NCI-H146 treated with DMSO at 0.1 percent for 48 hours (cell line): ENCODE data around the gene SRSF2.
"Not testable (repeated sequence)": the region's sequence is repeated elsewhere in the genome, so short reads cannot be mapped to it uniquely, and the experiment has no call there.

ENCODE experiments used
- DNase-seq: peaks from one replicate; lab custom pipeline; 2025; ENCODE audit not compliant: unreplicated experiment; lab: John Stamatoyannopoulos, UW

Gene SRSF2

DNA sequence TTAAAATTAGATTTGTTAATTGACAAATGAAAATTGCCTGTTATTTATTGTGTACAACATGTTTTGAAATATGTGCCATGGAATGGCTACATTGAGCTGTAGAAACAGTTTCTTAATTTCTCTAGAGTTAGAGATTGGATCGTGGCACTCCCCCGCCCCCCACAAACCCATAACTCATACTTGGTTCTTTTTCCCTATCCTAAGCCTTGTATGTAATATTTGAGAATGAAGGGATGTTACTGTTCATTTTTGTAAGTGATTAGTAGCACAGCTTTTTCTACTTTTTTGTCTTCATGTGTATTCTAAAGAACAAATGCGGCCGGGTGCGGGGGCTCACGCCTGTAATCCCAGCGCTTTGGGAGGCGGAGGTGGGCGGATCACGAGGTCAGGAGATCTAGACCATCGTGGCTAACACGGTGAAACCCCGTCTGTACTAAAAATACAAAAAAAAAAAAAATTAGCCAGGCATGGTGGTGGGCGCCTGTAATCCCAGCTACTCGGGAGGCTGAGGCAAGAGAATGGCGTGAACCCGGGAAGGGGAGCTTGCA lies 2.5 kb upstream of the SRSF2 start:
- DNase-seq, result not testable (repeated sequence)

DNA sequence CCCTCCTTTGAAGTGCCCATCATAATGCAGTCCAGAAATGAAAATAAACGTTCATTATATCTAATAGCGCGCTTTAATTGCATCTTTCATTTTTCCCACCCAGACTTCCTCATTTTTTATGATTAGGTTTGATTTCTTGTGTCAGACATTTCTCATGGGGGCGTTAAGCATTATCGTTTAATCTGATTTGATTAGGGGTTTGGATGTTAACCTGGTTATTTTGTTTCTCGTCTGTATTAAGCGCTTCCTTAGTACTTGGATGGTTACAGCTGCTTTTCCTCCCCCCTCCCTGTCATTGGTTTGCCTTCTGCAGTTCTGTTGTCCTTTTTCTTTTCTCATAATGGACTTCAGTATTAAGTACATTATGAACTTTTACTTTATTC lies 1.3 kb upstream of the SRSF2 start:
- DNase-seq, result peak; percentile 8

DNA sequence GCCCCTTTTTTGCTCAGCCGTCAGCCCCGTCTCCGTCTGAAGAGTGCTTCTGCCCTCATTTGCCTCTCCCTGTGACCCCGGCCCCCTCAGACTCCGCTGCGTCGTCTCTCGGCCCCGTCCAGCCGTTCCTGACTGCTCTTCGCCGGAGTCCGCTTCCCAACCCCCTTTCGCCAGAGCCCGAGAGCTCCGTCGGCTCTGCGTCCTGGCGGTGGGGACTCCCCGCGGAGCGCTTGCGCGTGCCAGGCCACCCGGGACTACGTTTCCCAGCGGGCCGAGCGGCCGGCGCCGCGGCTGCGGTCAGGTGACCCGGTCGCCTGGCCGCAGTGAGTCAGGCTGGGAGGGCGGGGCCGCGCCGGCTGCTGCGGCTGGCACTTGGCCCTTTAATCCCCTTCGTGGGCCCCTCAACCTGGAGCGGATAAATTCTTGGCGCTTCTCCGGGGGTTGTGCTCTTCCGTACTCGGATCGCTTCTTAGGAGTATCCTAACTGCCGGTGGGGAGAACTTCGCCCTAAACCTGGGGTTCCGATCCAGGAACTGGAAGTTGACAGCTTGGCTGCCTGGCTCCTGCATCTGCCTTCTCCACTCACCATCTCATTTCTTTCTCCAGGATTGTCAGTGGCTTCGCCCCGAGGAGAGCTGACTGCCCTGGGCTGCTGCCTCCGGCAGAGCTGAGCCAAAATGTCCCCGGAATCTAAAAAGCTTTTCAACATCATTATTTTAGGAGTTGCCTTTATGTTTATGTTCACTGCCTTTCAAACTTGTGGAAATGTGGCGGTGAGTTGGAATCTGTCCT lies 741 bp upstream of the SRSF2 start, which contains the start of gene MFSD11:
TSS of gene MFSD11 (plus strand) at position 444 of the 792 bp plus-strand sequence. CDS start at position 678, 234 bp downstream.
- peak; percentile 88 for DNase-seq

DNA sequence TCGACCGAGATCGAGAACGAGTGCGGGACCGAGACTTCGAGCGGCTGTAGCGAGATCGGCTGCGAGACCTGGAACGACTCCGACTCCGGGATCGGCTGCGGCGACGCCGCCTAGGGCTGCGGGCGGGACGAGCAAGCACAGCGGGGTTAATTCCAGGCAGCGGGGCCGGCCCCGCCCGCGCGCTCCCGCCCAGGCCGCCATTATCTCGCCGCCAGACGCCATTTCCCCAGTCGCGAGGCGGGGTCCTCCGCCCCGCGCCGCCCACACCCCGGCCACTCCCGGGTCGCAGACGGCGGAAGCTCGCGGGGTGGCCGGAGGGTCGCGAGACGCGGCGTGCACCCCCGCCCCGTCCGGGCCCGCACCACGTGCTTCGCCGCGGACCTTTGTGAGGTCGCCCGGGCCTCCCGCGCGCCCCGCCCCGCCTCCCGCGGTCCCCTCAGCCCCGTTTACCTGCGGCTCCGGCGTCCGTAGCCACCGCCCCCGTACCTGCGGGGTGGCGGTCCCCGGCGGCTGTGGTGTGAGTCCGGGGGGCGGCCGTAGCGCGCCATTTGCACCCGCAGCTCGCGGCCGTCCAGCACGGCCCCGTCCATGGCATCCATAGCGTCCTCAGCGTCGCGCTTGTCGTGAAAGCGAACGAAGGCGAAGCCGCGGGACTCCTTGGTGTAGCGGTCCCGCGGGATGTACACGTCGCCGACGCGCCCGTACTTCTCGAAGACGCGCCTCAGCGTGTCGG lies 616 bp downstream of the SRSF2 start:
- peak; percentile 47 for DNase-seq

DNA sequence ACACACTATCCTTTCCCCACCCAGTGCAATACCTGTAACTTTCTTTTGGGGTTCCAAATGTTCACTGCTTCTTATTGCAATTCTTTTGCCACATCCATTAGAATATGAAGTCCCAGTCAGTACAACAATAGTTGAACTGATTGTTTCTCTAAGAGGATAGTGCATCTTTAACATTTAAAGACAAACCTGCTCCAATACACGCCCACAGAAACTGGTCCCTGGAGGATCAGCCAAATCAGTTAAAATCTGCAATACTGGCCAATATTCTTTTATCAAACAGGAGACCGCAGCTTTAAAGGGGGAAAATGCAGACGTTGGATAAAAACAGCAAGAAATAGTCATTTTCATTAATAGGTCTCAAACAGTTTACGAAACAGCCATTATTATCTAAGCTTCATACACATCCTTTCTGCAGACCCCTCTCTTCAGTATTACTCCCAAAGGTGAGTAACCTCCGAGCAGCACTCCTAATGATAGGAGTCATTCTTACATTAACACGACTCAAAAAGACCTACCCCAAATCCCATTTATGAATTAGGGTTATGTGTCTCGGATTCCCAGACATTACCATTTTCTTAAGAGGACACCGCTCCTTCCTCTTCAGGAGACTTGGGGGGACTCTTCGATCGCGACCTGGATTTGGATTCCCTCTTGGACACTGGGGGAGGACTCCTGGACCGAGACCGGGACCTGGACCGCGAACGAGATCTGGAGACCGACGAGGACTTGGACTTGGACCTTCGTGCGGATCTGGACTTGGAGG lies 1.4 kb downstream of the SRSF2 start:
- DNase-seq, result peak; percentile 41

DNA sequence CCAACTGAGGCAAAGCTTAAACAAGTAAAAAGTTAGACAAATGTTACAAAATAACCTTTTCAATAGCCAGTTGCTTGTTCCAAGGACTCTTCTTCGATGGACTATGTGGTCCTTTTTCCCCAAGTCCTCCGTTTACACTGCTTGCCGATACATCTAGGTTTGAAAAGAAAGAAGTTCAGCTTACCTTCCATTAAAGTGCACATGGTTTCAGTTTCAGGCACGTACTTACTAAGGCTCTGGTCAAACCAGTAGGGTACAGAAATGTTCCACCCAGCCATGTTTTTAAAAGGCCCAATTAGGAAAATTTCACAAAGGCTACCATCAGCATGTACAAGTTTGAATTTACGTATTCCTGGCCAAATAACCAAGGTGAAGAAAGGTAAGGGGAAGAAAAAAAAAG lies 2.1 kb downstream of the SRSF2 start:
- no peak for DNase-seq

DNA sequence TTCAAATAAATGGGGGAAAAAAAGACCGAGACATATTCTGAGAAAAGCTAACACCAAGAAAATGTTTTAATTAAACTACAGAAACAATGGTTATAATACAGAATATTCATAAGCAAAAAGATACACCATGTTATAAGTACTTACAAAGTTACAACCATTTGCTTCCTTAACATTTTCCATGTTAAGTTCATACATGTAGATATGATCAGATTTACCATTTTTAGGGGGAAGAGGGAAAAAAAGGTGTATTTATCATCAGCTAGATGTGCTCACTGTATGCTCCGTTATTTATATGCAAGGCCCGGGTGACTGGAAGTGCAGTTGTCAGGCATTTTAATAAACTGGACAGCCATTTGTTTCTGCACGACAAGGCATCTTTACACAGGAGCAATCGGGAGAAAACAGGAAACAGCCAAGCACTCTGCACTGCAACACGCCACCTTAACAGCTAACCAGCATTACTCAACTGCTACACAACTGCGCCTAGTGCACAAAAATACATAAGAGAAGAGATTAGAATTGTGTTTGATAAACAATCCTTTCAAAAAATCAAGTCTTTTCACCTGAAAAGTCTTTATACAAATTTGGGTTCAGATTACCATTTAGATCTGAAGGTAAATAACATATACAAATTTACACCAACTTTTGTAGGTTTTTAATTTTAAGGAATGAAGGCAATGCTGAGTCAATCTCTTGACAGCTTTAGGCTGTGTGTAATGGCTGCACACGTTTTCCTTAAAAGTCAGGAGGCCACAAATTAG lies 2.9 kb downstream of the SRSF2 start:
- no peak for DNase-seq

DNA sequence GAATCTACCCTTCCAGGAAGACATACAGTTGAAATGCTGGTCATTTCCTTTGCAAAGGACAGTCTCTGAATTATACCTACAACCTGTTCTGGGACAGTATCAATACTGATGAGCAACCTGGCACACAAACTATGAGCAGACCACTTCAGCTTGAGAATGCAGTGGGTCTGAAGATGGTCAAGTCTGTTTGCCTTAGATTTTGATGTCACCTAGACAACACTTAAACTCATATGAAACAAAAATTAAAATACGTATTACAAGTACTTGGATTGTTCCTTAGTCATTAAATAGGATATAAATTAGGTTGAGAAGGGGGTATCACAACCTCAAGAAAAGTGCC lies 3.5 kb downstream of the SRSF2 start:
- no peak for DNase-seq

DNA sequence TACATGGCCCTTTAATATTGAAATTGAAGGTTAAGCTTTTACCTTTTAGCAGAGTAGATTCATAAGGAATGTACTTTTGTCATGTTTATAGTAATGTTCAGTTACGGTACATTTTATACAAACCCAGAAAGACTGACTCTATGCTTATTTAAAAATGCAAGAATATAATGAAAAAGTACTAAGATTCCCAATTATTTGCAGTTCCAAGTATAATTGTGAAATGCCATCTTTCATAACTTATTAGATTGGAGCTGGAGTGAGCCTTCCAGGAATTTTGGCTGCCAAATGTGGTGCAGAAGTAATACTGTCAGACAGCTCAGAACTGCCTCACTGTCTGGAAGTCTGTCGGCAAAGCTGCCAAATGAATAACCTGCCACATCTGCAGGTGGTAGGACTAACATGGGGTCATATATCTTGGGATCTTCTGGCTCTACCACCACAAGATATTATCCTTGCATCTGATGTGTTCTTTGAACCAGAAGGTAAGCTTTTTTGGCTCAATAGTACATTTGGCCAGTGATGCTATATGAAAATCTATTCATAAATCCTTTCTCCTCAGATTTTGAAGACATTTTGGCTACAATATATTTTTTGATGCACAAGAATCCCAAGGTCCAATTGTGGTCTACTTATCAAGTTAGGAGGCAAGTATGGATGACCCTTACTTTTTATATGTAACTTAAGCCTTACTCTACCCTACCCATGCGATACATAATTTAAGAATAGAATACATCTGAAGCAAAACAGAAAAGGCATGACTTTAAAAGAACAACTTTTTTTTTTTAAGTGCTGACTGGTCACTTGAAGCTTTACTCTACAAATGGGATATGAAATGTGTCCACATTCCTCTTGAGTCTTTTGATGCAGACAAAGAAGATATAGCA lies 4.2 kb downstream of the SRSF2 start:
- DNase-seq, result no peak

DNA sequence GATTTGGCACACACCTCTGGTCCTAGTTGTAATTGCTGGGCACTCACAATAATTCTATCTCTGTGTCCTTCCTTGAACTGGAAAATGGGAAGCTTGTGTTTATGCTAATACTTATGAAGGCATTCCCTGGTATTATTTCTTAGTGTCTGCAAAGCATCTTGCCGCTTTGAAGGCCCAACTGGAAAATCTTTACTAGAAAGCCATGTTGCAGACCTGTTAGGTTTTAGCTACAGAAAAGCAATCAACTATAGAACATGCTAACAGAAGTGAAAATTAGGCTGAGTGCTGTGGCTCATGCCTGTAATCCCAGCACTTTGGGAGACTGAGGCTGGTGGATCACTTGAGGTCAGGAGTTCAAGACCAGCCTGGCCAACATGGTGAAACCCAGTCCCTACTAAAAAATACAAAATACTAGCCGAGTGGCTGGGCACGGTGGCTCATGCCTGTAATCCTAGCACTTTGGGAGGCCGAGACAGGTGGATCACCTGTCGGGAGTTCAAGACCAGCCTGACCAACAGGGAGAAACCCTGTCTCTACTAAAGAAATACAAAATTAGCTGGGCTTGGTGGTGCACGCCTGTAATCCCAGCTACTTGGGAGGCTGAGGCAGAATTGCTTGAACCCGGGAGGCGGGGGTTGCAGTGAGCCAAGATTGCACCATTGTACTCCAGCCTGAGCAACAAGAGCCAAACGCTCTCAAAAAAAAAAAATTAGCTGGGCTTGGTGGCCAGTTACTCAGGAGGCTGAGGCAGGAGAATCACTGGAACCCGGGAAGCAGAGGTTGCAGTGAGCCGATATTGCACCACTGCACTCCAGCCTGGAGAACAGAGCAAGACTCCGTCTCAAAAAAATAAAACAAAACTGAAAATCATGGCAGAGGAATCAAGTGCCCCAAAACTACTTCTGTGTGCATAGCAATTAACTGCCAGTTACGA lies 5.1 kb downstream of the SRSF2 start:
- DNase-seq, result not testable (repeated sequence)

DNA sequence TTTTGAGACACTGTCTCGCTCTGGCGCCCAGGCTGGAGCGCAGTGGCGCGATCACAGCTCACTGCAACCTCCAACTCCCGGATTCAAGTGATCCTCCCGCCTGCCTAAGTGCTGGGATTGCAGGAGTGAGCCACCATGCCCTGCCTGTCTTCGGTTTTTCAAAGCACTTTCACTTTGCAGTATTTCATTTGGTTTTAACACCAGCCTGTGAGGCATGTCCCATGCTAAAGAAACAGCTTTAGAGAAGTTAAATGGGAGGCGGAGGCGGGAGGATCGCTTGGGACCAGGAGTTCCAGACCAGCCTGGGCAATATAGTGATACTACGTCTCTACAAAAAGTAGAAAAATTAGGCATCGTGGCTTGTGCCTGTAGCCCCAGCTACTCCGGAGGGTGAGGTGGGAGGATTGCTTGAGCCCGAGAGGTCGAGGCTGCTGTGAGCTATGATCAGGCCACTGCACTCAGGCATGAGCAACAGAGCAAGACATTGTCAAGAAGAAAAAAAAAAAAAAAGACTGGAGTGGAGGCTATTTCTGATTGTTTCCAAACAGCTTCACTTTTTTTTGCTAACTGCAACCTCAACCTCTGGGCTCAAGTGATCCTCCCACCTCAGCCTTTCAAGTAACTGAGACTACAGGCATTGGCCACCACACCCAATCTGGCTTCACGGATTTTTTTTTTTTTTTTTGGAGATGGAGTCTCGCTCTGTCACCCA lies 9.2 kb downstream of the SRSF2 start:
- DNase-seq, result no peak

DNA sequence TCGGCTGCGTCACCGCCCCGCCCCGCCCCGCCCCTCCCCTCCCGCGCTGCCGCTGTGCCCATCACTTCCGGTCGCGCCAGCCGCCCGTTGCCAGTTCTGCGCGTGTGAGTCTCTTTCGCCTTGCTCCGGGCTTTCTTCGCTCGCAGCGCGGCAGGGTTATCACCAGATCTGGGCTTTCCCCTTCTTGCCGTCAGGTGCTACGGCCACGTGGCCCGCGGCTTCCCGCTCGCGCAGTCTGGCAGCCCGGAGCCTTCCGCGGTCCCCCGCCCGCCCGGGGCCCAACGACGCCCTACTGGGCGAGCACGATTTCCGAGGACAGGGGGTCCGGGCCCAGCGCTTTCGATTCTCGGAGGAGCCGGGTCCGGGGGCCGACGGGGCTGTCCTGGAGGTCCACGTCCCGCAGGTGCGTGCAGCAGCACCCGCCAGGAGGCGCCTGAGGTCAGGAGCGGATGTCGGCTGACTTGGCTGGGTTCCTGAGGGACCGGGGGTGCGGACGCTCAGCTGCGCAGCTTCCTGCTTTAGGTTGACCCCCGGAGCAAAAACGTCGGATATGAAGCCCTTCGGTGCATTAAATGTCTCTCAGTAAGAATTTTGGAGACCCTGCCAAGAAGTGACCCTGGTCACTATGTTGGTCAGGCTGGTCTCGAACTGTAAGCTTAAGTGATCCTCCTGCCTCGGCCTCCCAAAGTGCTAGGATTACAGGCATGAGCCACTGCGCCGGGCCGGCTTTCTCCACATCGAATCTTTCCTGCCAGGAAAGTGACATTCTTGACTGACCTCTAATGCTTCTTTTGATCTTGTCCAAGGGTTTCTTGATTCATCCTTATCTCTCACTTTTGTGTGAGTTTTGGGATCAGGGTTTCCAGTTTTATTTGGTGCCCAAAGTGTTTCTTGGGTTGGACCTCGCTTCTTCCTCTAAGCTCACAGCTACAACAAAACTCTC lies 10.1 kb downstream of the SRSF2 start, which contains the start of gene METTL23:
TSS of gene METTL23 (plus strand) at position 64 of the 943 bp plus-strand sequence. CDS start 2,872 bp downstream, outside the sequence.
- DNase-seq, result peak; percentile 58

DNA sequence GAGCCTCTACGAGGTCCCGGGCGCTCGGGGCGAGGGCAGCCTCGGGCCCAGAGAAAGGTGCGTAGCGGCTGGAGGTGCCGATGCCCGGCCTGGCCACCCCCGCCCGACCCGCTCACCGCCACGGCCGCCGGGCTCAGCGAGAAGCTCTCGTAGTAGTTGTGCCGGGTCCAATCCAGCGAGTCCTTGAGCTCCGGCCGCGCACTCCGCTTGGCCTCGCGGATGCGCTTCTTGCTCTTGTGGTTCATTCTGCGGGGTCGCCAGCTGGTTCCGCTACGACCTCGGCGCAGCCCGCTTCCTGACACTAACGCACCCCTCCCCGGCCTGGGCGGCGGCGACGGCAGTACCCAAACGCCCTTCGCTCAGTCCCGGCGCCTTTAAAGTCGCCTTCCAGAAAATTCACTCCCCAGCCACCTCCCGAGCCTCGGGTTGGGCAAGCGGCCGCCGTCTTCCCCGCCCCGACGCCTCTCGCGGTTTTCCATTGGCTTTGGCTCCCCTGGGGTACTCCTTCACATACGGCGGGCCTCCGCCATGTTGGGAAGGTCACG lies 10.8 kb downstream of the SRSF2 start, which contains the start of gene JMJD6:
TSS of gene JMJD6 (minus strand) at position 376 of the 545 bp plus-strand sequence. CDS start at position 245, 131 bp downstream.
- DNase-seq, result peak; percentile 96

DNA sequence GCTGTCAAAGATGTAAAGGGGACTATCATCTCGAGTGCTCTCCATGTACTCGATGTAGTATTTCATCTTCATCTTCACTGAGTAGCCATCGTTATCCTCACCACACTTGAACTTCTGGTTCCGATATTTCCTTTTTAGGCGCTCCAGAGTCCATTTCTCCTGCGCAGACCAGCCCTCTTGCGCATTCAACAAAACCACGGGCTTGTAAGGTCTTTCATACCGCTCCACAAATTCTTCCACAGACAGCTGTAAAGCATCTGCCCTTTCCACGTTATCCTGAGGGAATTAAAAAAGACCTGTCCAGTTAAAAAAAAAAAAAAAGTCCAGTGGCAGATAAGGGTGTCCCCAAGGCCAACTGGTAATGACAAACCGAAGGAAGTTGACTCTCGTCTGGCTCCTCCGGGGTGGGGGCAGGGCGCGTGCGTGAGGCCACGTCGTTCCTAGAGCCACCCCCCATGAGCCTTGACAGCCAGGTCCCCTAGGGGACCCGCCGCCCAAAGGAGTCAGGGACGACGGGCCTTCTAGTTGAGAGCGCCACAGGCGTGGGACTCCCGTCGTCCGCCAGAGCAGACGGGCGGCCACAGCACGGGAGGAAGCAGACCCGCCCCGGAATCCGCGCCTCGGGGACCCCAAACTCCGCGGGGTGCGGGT lies 11.4 kb downstream of the SRSF2 start:
- DNase-seq, result no peak

DNA sequence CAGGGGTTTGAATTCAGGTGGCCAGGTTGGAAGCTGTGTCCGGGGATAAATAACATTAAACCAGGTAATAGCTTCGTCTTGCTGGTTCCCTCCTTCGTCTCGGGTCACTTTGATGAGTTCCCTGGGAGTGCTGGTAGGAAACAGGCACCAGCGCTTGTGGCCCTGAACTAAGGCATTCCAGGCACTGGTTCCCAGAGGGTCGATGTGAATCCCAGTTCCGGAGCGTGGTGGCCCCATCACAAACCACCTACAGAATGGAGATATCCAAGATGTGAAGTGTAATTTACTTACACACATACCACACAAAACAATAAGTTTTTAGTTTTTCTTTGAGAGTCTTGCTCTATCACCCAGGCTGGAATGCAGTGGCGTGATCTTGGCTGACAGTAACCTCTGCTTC lies 13.3 kb downstream of the SRSF2 start:
- DNase-seq, result no peak

DNA sequence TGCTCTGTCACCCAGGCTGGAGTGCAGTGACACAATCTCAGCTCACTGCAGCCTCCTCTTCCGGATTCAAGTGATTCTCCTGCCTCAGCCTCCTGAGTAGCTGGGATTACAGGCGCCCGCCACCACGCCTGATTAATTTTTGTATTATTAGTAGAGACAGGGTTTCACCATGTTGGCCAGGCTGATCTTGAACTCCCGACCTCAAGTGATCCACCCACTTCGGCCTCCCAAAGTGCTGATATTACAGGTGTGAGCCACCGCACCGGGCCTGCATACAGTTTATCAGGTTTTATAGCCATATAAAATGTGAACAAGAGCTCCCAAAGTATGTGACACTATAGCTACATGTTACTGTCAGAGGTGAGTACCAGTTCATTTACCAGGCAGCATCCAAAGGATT lies 14.2 kb downstream of the SRSF2 start:
- not testable (repeated sequence) for DNase-seq
